Pancreas (tissue), 10 donors: ENCODE data around the gene PCDHA1. TPM values are rescaled to one million over a fixed set of nuclear protein-coding genes. Genes with fewer than 3 reads are reported as not detected.
A peak's percentile ranks its signal among the peaks of the same experiment; 100 is the strongest.

ENCODE experiments used
- ATAC-seq, 4 donors: fragments of 200-7000 bp; cut with Tn5 transposase; one replicate each; pipeline versions ENCODE4 v1.8.0 to v1.9.1; 2020; ENCODE audit warnings: mild to moderate bottlenecking in 4 of 4, moderate library complexity in 4 of 4
- DNase-seq, 6 donors: peaks; one replicate each; pipeline ENCODE4 v3.0.0-alpha.2; 2020
- FAIRE-seq: peaks from 2 replicates; lab custom pipeline; 2012; peaks lifted over from hg19 to GRCh38; lab: Jason Lieb, UNC
- H3K27ac ChIP-seq, 4 donors: fragments of 200-600 bp; sonication (generic); 1 replicate in 3 of 4; 2 replicates in 1 of 4; pipeline versions ENCODE4 v1.5.0 to v1.8.0; 2020
- H3K27me3 ChIP-seq, 4 donors: fragments of 200-600 bp; one replicate each; pipeline ENCODE4 v1.8.0; 2021
- H3K36me3 ChIP-seq, 3 donors: fragments of 200-600 bp; sonication (generic) in 1 of 3; one replicate each; pipeline versions ENCODE4 v1.5.0 to v1.8.0; 2020 to 2021
- H3K4me1 ChIP-seq, 3 donors: fragments of 200-600 bp; one replicate each; pipeline ENCODE4 v1.8.0; 2021
- H3K4me3 ChIP-seq, 4 donors: fragments of 200-600 bp; sonication (generic) in 2 of 4; one replicate each; pipeline versions ENCODE4 v1.5.0 to v1.8.0; 2020 to 2021
- H3K9me3 ChIP-seq, 4 donors: fragments of 200-600 bp; one replicate each; pipeline ENCODE4 v1.8.0; 2021
- CTCF ChIP-seq, 4 donors: fragments of 200-600 bp; sonication (generic) in 3 of 4; IDR thresholded peaks; one replicate each; pipeline versions ENCODE4 v1.5.0 to v1.8.0; 2021; ENCODE audit warnings: antibody characterized with exemption in 4 of 4
- WGBS, 2 donors: extraction: QIAGEN DNeasy Blood & Tissue Kit; methylation state at CpG; one replicate each; pipeline ENCODE4 v1.1.7; 2013; 5-methylcytosine and 5-hydroxymethylcytosine counted together
- intact Hi-C, 3 donors: fragments of 100-400 bp; cut with DNase I; formaldehyde crosslinking; loops; one replicate each; pipeline versions ENCODE4 v1.11.1 to v1.14.2; 2022
- polyA plus RNA-seq, 2 donors: library from polyadenylated mRNA; stranded (reverse); fragments of 200-250 nt; gene quantifications; one replicate each; pipeline ENCODE4 v1.2.3, GENCODE V29; 2013
- total RNA-seq, 6 donors: library from RNA; stranded (reverse); fragmentation: NEBNext Ultra II Directional in 4 of 6; extraction: Animal tissue kit (Norgen Biotek cat#: 25700) in 4 of 6; gene quantifications; one replicate each; pipeline versions ENCODE4 v1.2.1 to v1.2.4, GENCODE V29; 2021 to 2023
- donor health status: healthy with polysubstance abuse.
- donor health status: DM: no; HTN: no; CAD: no; lungs with moderate emphysema.
- donor health status: DM: no; HTN: no; CAD: no.
- donor health status: control.
- donor health status: control.
- donor health status: Bipolar disorder and iron deficiency.
- donor health status: DM: yes; HTN: yes; CAD: no.
- donor health status: DM: no; HTN: no; CAD: no.
- donor health status: DM: no; HTN: no; CAD: no.
- donor health status: DM: yes; HTN: yes; CAD: no.

The PCDHA1 gene
- total and polyA plus RNA-seq, 8 donors, result 0.03 to 0.47 (median 0.09) TPM; not detected in 2

GRCh38 chr5:140926443-140927227 lies 140.7 kb downstream of the PCDHA1 start:
- H3K27ac ChIP-seq, result peak overlapping the region; percentile 14 to 62 (median 33)
- no peaks in the 10 kb centered on the region for H3K9me3 ChIP-seq
- H3K4me3 ChIP-seq, result peak overlapping the region; percentile 26 to 63 (median 40)
- DNase-seq, result peak; percentile 71 to 95 (median 86)
- H3K27me3 ChIP-seq, result no peaks in the 10 kb centered on the region
- no peak for FAIRE-seq
- peak; percentile 94 to 98 (median 96) for ATAC-seq
- H3K4me1 ChIP-seq, result peaks cover 0 to 2% (median 0%) of the 10 kb centered on the region in 3 donors
- peak; percentile 65 to 78 (median 75) for TF ChIP-seq CTCF (IDR thresholded peaks at IDR 0.05)
- intact Hi-C loops, result no loop called here
- WGBS, 2 donors, result 1 to 2% methylated on average over 68 to 74 of the region's 74 CpGs
- no peaks in the 10 kb centered on the region for H3K36me3 ChIP-seq

- peak overlapping the region; percentile 26 to 63 (median 40) for H3K4me3 ChIP-seq
- DNase-seq, result peak; percentile 13 to 68 (median 28)
- WGBS, 2 donors, result 6% methylated on average over 26 of the region's 26 CpGs
Observed at GRCh38 chr5:140927228-140927573, 141.3 kb downstream of the PCDHA1 start.

GRCh38 chr5:140934964-140935606 lies 149.1 kb downstream of the PCDHA1 start:
- Histone ChIP-seq H3K4me3 (no peak overlapping the region), H3K4me1 (no peaks in the 10 kb centered on the region), H3K27me3 (no peaks in the 10 kb centered on the region), H3K36me3 (no peaks in the 10 kb centered on the region), H3K9me3 (no peaks in the 10 kb centered on the region), H3K27ac (no peak overlapping the region)
- no peak for FAIRE-seq
- DNase-seq, result no peak
- intact Hi-C loops, result no loop called here
- no peak for ATAC-seq
- TF ChIP-seq CTCF (IDR thresholded peaks at IDR 0.05), result no peak
- WGBS, 2 donors, result 65 to 67% methylated on average over 4 of the region's 4 CpGs

More at GRCh38 chr5:140927228-140927573, 141.3 kb downstream of the PCDHA1 start:
- TF ChIP-seq CTCF (IDR thresholded peaks at IDR 0.05), result no peak
- intact Hi-C loops, result no loop called here
- H3K27ac ChIP-seq, result peak overlapping the region in 3 of 4 donors; percentile 14 to 62 (median 28)
- no peak for FAIRE-seq
- H3K36me3 ChIP-seq, result no peaks in the 10 kb centered on the region
- ATAC-seq, result peak; percentile 27 to 56 (median 33)
- H3K9me3 ChIP-seq, result no peaks in the 10 kb centered on the region
- no peaks in the 10 kb centered on the region for H3K27me3 ChIP-seq
- H3K4me1 ChIP-seq, result peaks cover 0 to 2% (median 0%) of the 10 kb centered on the region in 3 donors

GRCh38 chr5:140946578-140946977 lies 160.6 kb downstream of the PCDHA1 start:
- TF ChIP-seq CTCF (IDR thresholded peaks at IDR 0.05), result no peak
- Histone ChIP-seq H3K27me3 (no peaks in the 10 kb centered on the region), H3K9me3 (no peaks in the 10 kb centered on the region), H3K27ac (no peak overlapping the region), H3K4me3 (no peak overlapping the region), H3K4me1 (no peaks in the 10 kb centered on the region), H3K36me3 (no peaks in the 10 kb centered on the region)
- DNase-seq (no peak), ATAC-seq (no peak), FAIRE-seq (no peak)
- WGBS, 2 donors, result 29 to 55% methylated on average over 2 of the region's 2 CpGs
- intact Hi-C loops, result no loop called here
